Breast epithelium (tissue), 3 donors: ENCODE results near the gene CPXM1.

Source experiments
- CTCF ChIP-seq, 3 donors: fragments of 450-650 bp; IDR thresholded peaks; one replicate each; pipeline ENCODE4 v1.5.1; 2016 to 2017; ENCODE audit warnings: antibody characterized with exemption in 3 of 3, mild to moderate bottlenecking in 3 of 3, moderate library complexity in 3 of 3
- POLR2AphosphoS5 ChIP-seq, 3 donors: sonication (generic); formaldehyde crosslinking; IDR thresholded peaks; one replicate each; pipeline ENCODE4 v1.6.1; 2017; ENCODE audit warnings: antibody characterized with exemption in 3 of 3

GRCh38 chr20:2836035-2836434, 35.6 kb upstream of the CPXM1 start:
- TF ChIP-seq CTCF (IDR thresholded peaks at IDR 0.05), result no peak
- no peak for TF ChIP-seq POLR2AphosphoS5 (IDR thresholded peaks at IDR 0.05)
